GM12874 (cell line): Measurements from ENCODE around the gene AMACR.
A peak's percentile ranks its signal among the peaks of the same experiment; 100 is the strongest.

Experiments
- TF ChIP-seq, protein P1 (sequence below): IDR thresholded peaks from 2 replicates; pipeline ENCODE4 v1.5.1; 2011; ENCODE audit warnings: low read depth, mild to moderate bottlenecking, control low read depth, low read length, moderate library complexity; ENCODE audit not compliant: insufficient read depth

AMACR gene

GRCh38 chr5:33976307-33976706, 31.5 kb downstream of the AMACR start:
- TF ChIP-seq, protein P1, sequence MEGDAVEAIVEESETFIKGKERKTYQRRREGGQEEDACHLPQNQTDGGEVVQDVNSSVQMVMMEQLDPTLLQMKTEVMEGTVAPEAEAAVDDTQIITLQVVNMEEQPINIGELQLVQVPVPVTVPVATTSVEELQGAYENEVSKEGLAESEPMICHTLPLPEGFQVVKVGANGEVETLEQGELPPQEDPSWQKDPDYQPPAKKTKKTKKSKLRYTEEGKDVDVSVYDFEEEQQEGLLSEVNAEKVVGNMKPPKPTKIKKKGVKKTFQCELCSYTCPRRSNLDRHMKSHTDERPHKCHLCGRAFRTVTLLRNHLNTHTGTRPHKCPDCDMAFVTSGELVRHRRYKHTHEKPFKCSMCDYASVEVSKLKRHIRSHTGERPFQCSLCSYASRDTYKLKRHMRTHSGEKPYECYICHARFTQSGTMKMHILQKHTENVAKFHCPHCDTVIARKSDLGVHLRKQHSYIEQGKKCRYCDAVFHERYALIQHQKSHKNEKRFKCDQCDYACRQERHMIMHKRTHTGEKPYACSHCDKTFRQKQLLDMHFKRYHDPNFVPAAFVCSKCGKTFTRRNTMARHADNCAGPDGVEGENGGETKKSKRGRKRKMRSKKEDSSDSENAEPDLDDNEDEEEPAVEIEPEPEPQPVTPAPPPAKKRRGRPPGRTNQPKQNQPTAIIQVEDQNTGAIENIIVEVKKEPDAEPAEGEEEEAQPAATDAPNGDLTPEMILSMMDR: no peak

DNA sequence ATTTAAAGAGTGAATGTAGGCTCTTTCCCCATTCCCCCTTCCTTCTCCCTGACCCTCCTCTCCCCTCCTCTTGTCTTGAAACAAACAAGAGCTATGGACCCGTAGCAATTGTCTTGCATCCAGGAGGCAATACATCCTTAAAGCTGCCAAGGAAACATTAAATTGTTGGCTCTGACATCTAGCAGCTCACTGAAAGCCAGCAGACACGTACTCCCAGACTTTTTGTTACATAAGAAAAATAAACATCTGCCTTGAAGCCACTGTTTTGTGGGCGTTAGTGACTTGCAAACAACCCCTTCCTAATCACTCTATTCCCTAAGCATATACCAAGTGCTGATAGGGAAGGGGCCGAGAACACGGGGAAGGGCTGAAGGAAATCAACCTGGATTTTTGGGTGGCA, 32.0 kb downstream of the AMACR start:
- TF ChIP-seq, protein P1: no peak

DNA sequence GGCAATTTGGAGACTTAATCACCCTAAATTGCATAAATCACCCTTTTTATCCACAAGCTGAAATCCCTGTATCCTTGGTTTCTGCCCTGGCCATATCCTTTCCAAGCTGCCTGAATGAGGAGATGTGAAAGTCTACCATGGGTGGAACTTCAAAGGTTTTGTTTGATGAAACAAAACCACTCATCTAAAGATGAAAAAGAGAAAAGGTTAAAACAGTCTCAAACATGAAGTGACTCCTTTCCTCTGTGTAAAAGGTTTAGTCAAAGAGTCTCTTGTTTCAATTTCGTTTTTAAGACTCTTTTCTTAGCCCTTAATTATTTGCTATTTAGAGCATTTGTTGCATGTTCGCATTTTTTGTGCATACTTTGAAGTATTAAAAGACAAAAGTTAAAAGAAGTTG, 34.6 kb downstream of the AMACR start:
- TF ChIP-seq, protein P1: no peak

GRCh38 chr5:33969572-33970452, 38.0 kb downstream of the AMACR start:
- TF ChIP-seq, protein P1: peak; percentile 78

DNA sequence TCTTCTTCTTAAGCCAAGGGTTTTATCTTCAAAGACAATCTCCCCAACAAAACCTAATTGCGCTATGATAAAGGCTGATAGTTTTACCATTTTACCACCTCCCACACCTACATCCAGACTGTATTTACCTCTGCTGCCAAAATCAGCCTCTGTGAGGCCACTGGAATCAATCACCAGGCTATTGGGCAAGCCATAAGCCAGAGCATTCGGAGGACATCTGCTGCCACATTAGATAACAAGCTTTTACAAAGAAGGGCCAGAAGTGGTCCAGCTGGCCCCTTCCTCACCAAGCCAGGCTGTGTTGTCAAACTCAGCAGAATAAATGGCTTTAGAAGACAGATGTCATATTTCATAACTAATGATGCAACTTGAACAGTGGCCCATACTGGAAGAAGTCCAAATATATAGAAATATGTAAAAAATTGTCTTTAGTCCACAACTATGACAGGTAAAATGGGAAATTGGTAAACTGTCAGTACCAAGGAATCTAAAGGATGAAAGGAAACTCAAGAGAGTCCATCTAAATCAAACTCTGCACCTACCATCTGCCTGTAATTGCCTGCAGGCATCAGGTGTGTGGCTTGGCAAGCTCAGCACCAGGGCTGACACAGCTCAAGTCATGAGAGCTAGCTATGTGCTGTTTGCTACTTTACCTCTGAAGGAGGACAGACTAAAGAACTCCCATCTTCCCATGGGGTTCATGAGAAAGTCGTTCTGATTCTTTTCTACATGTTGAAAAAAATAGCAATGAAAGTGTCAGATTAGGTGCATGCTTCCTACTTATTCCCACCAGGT, 39.4 kb downstream of the AMACR start:
- TF ChIP-seq, protein P1: no peak

GRCh38 chr5:33966805-33967204, 41.0 kb downstream of the AMACR start:
- TF ChIP-seq, protein P1: no peak

DNA sequence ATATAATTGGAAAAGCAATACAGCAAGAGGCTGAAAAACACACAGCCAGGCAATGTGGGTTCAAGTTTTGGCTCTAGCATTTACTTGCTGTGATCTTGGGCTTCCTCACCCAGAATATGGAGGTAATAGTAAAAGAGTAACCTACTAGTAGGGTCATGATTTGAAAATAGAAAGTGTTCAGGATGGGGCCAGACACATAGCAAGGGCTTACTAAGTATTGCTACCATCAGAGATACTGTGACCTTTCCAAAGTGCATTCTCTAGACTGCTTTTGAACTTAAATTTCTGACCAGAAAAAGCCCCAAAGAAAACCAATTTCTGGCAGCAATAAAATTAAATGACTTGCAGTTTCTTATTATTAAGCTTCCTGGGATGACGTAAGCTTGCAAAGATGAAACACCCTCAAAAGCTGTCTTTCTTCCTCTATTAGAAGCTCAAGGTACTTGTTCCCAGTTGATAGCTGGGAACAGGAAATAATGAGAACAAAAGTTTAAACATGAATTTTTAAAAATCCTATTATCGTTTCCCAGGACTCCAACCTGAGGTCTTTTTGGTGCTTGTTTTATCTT, 43.6 kb downstream of the AMACR start:
- TF ChIP-seq, protein P1: no peak
